A549 (cell line): Measurements from ENCODE around the gene SOX15. TPM values are rescaled to one million over a fixed set of nuclear protein-coding genes. Genes with fewer than 3 reads are reported as not detected.

Experiments used
- ATAC-seq, 2 experiments: fragments of 200-7000 bp in 1 of 2; fragments of >200 bp in 1 of 2; cut with Nextera tagmentation in 1 of 2; cut with Tn5 transposase in 1 of 2; 3 replicates each; pipeline versions ENCODE4 v1.8.0 to v1.9.1; 2018 to 2020; ENCODE audit warnings: mild to moderate bottlenecking in 1 of 2, moderate library complexity in 1 of 2
- CTCF ChIA-PET: fragments of 300-600 bp; sonication (Branson Sonifier 250); formaldehyde crosslinking; extraction: SDS; loops from one replicate; lab custom pipeline; 2021; ENCODE audit warnings: antibody characterized with exemption, inconsistent platforms; lab: Yijun Ruan, JAX
- POLR2A ChIA-PET: fragments of 350-600 bp; formaldehyde crosslinking; extraction: SDS; loops from one replicate; lab custom pipeline; 2021; ENCODE audit warnings: antibody characterized with exemption, inconsistent platforms; lab: Yijun Ruan, JAX
- DNase-seq, 2 experiments: peaks; one replicate each; pipeline versions ENCODE4 v3.0.0 to v3.0.0-alpha.2; 2011 to 2016; ENCODE audit warnings: low read depth in 1 of 2, low spot score in 1 of 2
- FAIRE-seq: peaks from 2 replicates; lab custom pipeline; 2011; peaks lifted over from hg19 to GRCh38; lab: Jason Lieb, UNC
- H3K27ac ChIP-seq, 2 experiments: fragments of >200 bp; sonication (Bioruptor Twin); formaldehyde crosslinking; 3 replicates each; pipeline ENCODE4 v1.5.1; 2016 to 2017
- H3K4me1 ChIP-seq: fragments of >200 bp; sonication (Bioruptor Twin); formaldehyde crosslinking; 3 replicates; pipeline ENCODE4 v1.6.1; 2016
- H3K4me2 ChIP-seq: fragments of >200 bp; sonication (Bioruptor Twin); formaldehyde crosslinking; 3 replicates; pipeline ENCODE4 v1.6.1; 2016
- H3K4me3 ChIP-seq: fragments of >200 bp; sonication (Bioruptor Twin); formaldehyde crosslinking; 3 replicates; pipeline ENCODE4 v1.5.1; 2016
- H3K9me3 ChIP-seq: fragments of >200 bp; sonication (Bioruptor Twin); formaldehyde crosslinking; 3 replicates; pipeline ENCODE4 v1.6.1; 2016
- CHD4 ChIP-seq: fragments of 200-600 bp; sonication (generic); IDR thresholded peaks from 2 replicates; pipeline ENCODE4 v1.6.1; 2016; ENCODE audit warnings: antibody characterized with exemption, mild to moderate bottlenecking, borderline replicate concordance
- EHF ChIP-seq: fragments of 250-450 bp; sonication (Bioruptor Pico); IDR thresholded peaks from 2 replicates; pipeline ENCODE4 v1.5.0; 2020; ENCODE audit warnings: mild to moderate bottlenecking
- FOSB ChIP-seq: fragments of 250-450 bp; sonication (Bioruptor Pico); IDR thresholded peaks from 2 replicates; pipeline ENCODE4 v1.5.0; 2020; ENCODE audit warnings: mild to moderate bottlenecking, moderate library complexity
- FOXS1 ChIP-seq: fragments of 250-450 bp; sonication (Bioruptor Pico); IDR thresholded peaks from 2 replicates; pipeline ENCODE4 v1.5.0; 2020; ENCODE audit warnings: mild to moderate bottlenecking, moderate library complexity
- HDAC2 ChIP-seq: fragments of 200-600 bp; sonication (generic); IDR thresholded peaks from 2 replicates; pipeline ENCODE4 v1.6.1; 2016
- HOXA7 ChIP-seq: fragments of 250-450 bp; sonication (Bioruptor Pico); IDR thresholded peaks from 2 replicates; pipeline ENCODE4 v1.5.0; 2020; ENCODE audit warnings: mild to moderate bottlenecking, moderate library complexity
- HOXB5 ChIP-seq: fragments of 250-450 bp; sonication (Bioruptor Pico); IDR thresholded peaks from 2 replicates; pipeline ENCODE4 v1.5.0; 2020; ENCODE audit warnings: mild to moderate bottlenecking, moderate library complexity
- JUN ChIP-seq, 2 experiments: fragments of >200 bp; sonication (Bioruptor Twin); formaldehyde crosslinking; IDR thresholded peaks; 2 replicates in 1 of 2; 3 replicates in 1 of 2; pipeline ENCODE4 v1.6.1; 2016 to 2017
- KDM1A ChIP-seq: fragments of 200-600 bp; sonication (generic); IDR thresholded peaks from 2 replicates; pipeline ENCODE4 v1.6.1; 2016; ENCODE audit warnings: low read depth, mild to moderate bottlenecking
- KDM5A ChIP-seq: fragments of 200-600 bp; sonication (generic); IDR thresholded peaks from 2 replicates; pipeline ENCODE4 v1.6.1; 2016; ENCODE audit warnings: antibody characterized with exemption, mild to moderate bottlenecking
- MAFK ChIP-seq: fragments of 450-650 bp; IDR thresholded peaks from 2 replicates; pipeline ENCODE4 v1.6.1; 2014; ENCODE audit not compliant: partially characterized antibody
- NPAS2 ChIP-seq: fragments of 250-450 bp; sonication (Bioruptor Pico); IDR thresholded peaks from 2 replicates; pipeline ENCODE4 v1.8.0; 2022; ENCODE audit warnings: mild to moderate bottlenecking, moderate library complexity, borderline replicate concordance
- POLR2AphosphoS2 ChIP-seq: conservative IDR thresholded peaks from 2 replicates; pipeline ENCODE4 v1.6.1; 2012; ENCODE audit warnings: low read length, improper control_type of control experiment, inconsistent platforms
- RARB ChIP-seq: fragments of 250-450 bp; sonication (Bioruptor Pico); IDR thresholded peaks from 2 replicates; pipeline ENCODE4 v1.8.0; 2021; ENCODE audit warnings: mild to moderate bottlenecking, moderate library complexity
- RFX5 ChIP-seq: fragments of 450-650 bp; IDR thresholded peaks from 2 replicates; pipeline ENCODE4 v1.7.1; 2014; ENCODE audit warnings: antibody characterized with exemption, mild to moderate bottlenecking, moderate library complexity
- TFCP2L1 ChIP-seq: fragments of 250-450 bp; sonication (Bioruptor Pico); IDR thresholded peaks from 2 replicates; pipeline ENCODE4 v1.5.0; 2021; ENCODE audit warnings: mild to moderate bottlenecking
- TP53 ChIP-seq: fragments of 250-450 bp; sonication (Bioruptor Pico); IDR thresholded peaks from 2 replicates; pipeline ENCODE4 v1.5.0; 2021; ENCODE audit warnings: mild to moderate bottlenecking, moderate library complexity
- WGBS: methylation state at CpG from one replicate; pipeline ENCODE4 v1.1.6; 2017; ENCODE audit errors: missing lambda C conversion rate; 5-methylcytosine and 5-hydroxymethylcytosine counted together
- polyA plus RNA-seq, 4 experiments: library from polyadenylated mRNA; depleted of rRNA in 3 of 4; stranded (reverse); fragments of >200 nt; fragmentation: RNase III in 1 of 4; extraction: RNeasy Plus Mini Kit Qiagen cat#74134 plus additional on column Dnase treatment in 1 of 4; gene quantifications; 2 replicates in 3 of 4; 3 replicates in 1 of 4; pipeline ENCODE4 v1.2.3, GENCODE V29; 2011 to 2017
- TF ChIP-seq, protein P1 (sequence below): fragments of 250-450 bp; sonication (Bioruptor Pico); IDR thresholded peaks from 2 replicates; pipeline ENCODE4 v1.5.0; 2020; ENCODE audit warnings: low read depth, mild to moderate bottlenecking, moderate library complexity
- TF ChIP-seq, protein P2 (sequence below): fragments of >200 bp; sonication (Bioruptor Twin); formaldehyde crosslinking; IDR thresholded peaks from 3 replicates; pipeline ENCODE4 v1.5.1; 2016
- TF ChIP-seq, protein P3 (sequence below): IDR thresholded peaks from 2 replicates; pipeline ENCODE4 v1.6.1; 2012

The SOX15 gene
- polyA plus RNA-seq, 2 of the 4 experiments (the other 2 are of a cell fraction) = 0.05 to 0.19 TPM

DNA sequence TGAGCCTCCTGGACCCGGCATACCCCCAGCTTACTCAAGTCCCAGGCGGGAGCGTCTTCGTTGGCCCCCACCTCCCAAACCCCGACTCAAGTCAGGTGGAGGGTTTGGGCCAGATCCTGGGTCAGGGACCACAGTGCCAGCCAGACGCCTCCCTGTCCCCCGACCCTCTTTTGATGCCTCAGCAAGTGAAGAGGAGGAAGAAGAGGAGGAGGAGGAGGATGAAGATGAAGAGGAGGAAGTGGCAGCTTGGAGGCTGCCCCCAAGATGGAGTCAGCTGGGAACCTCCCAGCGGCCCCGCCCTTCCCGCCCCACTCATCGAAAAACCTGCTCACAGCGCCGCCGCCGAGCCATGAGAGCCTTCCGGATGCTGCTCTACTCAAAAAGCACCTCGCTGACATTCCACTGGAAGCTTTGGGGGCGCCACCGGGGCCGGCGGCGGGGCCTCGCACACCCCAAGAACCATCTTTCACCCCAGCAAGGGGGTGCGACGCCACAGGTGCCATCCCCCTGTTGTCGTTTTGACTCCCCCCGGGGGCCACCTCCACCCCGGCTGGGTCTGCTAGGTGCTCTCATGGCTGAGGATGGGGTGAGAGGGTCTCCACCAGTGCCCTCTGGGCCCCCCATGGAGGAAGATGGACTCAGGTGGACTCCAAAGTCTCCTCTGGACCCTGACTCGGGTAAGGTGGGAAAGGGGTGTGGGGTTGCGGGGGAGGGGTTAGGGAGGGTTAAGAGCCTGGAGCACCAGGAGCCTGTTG is 26.6 kb downstream of the SOX15 start:
- H3K4me1 ChIP-seq = peaks cover 38% of the 10 kb centered on the region
- FAIRE-seq (no peak), DNase-seq (no peak), ATAC-seq (no peak)
- H3K9me3 ChIP-seq = no peaks in the 10 kb centered on the region
- TF ChIP-seq FOXS1 (CRISPR knock-in tag) (no peak), KDM1A (no peak), TFCP2L1 (CRISPR knock-in tag) (no peak), HOXA7 (CRISPR knock-in tag) (no peak), NPAS2 (CRISPR knock-in tag) (no peak), FOSB (CRISPR knock-in tag) (no peak), RARB (CRISPR knock-in tag) (no peak), HDAC2 (no peak), POLR2AphosphoS2 (no peak), HOXB5 (CRISPR knock-in tag) (no peak), MAFK (no peak), EHF (CRISPR knock-in tag) (no peak), CHD4 (no peak), JUN (IDR thresholded peaks at IDR 0.05) (no peak), TP53 (CRISPR knock-in tag) (no peak), RFX5 (no peak)
- TF ChIP-seq, protein P1, sequence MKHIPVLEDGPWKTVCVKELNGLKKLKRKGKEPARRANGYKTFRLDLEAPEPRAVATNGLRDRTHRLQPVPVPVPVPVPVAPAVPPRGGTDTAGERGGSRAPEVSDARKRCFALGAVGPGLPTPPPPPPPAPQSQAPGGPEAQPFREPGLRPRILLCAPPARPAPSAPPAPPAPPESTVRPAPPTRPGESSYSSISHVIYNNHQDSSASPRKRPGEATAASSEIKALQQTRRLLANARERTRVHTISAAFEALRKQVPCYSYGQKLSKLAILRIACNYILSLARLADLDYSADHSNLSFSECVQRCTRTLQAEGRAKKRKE (CRISPR knock-in tag) = no peak
- TF ChIP-seq, protein P2, sequence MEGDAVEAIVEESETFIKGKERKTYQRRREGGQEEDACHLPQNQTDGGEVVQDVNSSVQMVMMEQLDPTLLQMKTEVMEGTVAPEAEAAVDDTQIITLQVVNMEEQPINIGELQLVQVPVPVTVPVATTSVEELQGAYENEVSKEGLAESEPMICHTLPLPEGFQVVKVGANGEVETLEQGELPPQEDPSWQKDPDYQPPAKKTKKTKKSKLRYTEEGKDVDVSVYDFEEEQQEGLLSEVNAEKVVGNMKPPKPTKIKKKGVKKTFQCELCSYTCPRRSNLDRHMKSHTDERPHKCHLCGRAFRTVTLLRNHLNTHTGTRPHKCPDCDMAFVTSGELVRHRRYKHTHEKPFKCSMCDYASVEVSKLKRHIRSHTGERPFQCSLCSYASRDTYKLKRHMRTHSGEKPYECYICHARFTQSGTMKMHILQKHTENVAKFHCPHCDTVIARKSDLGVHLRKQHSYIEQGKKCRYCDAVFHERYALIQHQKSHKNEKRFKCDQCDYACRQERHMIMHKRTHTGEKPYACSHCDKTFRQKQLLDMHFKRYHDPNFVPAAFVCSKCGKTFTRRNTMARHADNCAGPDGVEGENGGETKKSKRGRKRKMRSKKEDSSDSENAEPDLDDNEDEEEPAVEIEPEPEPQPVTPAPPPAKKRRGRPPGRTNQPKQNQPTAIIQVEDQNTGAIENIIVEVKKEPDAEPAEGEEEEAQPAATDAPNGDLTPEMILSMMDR = no peak
- TF ChIP-seq, protein P3, sequence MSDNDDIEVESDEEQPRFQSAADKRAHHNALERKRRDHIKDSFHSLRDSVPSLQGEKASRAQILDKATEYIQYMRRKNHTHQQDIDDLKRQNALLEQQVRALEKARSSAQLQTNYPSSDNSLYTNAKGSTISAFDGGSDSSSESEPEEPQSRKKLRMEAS = no peak
- H3K27ac ChIP-seq = peak overlapping the region in 1 of 2 experiments; percentile 97; a peak in 3 of 6 replicates
- CTCF ChIA-PET = interaction anchor here (0.8 to 4.2 kb wide), 5 partner anchors 13 to 237 kb away, joined by 3 to 30 read pairs (median 4); partner anchors contain the start of genes TMEM95 and TP53
- POLR2A ChIA-PET = interaction anchor here (0.6 to 1.1 kb wide), 2 partner anchors 20 to 70 kb away, joined by 3 read pairs; partner anchors contain the start of gene MPDU1
- peak overlapping the region; percentile 89 for H3K4me2 ChIP-seq
- WGBS = 88% methylated on average over 28 of the region's 30 CpGs
- H3K4me3 ChIP-seq = peak overlapping the region; percentile 77

DNA sequence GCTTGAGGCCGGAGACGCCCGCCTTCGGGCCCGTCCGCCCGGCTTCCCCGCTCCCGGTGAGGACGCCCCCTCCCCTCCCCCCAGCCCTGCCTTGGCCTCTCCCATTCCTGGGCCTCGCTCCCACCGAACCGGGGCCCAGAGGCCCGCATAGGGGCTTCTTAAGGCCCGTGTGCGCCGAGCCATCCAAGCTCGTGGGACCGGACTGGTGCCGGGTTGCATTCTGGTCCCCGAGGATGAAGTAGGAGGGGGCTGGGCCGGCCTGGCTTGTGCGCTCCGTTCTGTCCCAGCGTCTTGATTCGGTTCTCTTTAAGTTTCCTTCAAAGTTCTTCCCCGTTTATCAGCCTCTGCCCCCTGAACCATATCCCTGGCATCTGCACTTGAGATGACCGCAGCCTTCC is 27.7 kb downstream of the SOX15 start:
- peaks cover 45% of the 10 kb centered on the region for H3K4me1 ChIP-seq
- CTCF ChIA-PET = interaction anchor here (0.6 to 11.3 kb wide), 15 partner anchors 8 to 233 kb away, joined by 4 to 232 read pairs (median 30); partner anchors contain the start of genes FGF11, NEURL4, NLGN2 and TMEM102
- ATAC-seq (peak; percentile 0 to 7; a peak in 3 of 6 replicates), DNase-seq (no peak), FAIRE-seq (no peak)
- peak overlapping the region; percentile 90 to 97 for H3K27ac ChIP-seq
- peak overlapping the region; percentile 77 for H3K4me3 ChIP-seq
- WGBS = 2% methylated on average over 25 of the region's 28 CpGs
- peak overlapping the region; percentile 89 for H3K4me2 ChIP-seq
- POLR2A ChIA-PET = interaction anchor here (1.2 to 2.8 kb wide), 2 partner anchors 21 to 77 kb away, joined by 5 to 33 read pairs; partner anchors contain the start of genes MPDU1 and POLR2A
- H3K9me3 ChIP-seq = no peaks in the 10 kb centered on the region
- TF ChIP-seq KDM5A (peak; percentile 38; the same call in 1 of the 2 replicates), JUN (IDR thresholded peaks at IDR 0.05) (no peak)
